Brain pericyte (primary cell): ENCODE measurements around the gene GLT6D1.

Experiments
- DNase-seq: peaks from one replicate; pipeline ENCODE4 v3.0.0-alpha.2; 2012; ENCODE audit warnings: low read depth, low spot score

The GLT6D1 gene

GRCh38 chr9:135608294-135608998 is 30.9 kb downstream of the GLT6D1 start:
- DNase-seq: no peak

DNA sequence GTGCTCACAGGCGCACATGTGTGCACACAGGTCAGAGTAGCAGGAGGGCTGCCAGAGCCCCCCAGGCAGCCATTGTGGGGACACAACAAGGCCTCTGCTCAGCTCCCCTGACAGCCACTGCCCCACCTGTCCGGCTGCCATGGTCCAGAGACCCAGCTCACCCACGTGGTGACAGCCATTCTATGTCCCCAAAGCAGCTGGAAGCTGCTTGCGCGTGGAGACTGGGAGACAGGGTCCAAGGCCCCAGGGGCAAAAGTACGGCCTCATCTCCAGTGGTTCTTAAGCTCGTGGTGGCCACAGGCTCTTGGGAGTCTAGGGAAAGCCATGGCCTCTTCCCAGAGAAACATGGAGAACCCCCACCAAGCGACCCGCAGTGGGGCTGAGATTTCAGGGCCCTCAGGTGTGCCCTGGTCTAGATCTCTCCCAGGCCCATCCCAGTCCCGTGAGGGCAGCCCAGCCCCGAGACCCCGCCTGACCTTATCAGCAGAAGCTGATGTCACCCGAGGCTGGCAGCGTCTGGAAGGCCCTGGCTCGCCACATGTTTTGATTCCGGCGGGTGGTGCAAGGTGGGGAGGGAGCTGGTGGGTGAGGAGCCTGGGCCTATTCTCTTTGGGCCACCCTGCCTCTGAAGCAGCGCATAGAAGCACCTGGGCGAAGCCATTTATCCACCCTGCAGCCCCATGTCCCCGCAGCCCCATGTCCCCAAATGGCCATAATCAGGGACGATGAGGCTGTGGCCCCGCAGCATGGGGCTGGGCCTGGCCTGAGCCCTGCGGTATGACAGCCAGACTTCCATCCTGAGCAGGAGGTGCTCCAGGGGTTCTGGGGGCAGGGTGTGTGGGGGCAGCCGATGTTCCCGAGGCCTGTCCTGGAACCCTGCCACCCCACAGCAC is 31.7 kb downstream of the GLT6D1 start:
- DNase-seq: no peak

DNA sequence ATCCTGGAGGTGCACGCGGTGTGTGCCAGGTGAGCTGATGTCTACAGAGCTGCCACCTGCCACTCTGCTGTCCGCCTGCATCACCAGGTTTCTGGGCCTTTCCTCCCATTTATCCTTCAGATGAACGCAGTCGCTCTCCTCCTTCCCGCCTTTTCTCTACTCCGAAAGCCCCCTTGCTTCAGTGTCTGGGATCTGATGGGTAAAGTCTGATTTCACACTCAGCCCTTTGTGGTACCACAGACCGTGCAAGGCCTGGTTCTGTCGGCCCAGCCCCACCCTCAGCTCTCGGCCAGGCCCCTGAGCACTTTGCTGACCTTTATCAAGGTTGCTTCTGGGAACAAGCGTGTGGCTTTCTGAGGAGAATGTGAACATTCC is 32.5 kb downstream of the GLT6D1 start:
- no peak for DNase-seq

DNA sequence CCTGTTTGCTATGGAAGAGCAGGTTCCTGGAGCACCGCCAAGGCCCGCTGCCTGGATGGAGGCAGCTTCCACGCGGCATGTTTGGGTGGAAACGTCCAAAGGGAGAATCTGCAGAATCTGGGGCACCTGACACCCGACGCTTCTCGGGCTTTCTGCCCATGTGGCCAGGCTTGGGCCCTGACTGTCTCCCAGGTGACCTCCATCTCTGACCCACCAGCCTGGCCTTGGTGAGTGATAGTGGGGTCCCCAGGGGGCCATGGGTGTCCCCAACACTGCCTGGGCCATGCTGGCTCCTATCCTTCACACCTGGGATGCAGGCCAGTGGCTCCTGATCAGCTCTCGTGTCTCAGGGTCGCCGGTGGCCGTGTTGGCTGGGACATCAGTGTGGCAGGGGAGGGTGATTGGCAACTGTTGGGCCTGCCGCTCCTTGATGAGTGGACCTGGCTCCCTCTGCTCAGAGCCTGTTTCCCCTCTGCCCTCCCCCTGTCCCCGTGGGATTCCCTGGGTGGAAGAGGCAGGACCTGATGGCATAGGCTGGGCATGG is 34.0 kb downstream of the GLT6D1 start:
- DNase-seq: no peak

- DNase-seq: no peak
Measured at GRCh38 chr9:135604437-135605237, 34.7 kb downstream of the GLT6D1 start.

DNA sequence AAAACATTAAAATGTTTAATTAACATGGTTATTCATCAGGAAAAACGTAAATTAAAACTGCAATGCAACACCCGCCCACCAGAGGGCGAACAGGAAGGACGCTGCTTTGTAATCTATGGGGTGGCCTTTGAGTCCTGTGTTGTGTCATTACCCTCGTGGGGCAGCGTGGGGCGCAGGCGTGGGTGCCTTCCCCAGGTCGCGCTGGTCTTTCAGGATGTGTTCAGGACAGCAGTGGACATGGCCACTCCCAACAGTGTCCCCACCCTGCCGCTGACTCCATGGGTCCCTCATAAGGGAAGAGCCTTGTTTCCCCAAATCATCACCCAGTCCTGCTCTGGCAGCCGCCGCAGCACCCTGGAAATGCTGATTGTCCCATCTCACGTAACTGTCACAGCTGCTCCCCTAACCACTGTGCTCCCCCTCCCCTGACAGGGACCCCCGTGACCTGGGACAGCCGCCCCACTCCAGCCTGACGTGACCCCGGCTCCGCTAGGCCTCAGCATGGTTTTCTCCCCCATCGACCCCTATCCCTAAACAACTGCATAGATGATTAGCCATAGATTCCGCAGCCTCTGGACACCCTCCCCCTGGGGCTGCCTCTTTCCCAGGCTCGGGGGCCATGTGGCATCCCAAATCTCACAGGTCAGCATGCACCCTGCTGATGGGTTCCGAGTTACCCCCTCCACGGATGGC is 36.4 kb downstream of the GLT6D1 start:
- DNase-seq: no peak

GRCh38 chr9:135601988-135602387 is 37.4 kb downstream of the GLT6D1 start:
- no peak for DNase-seq

DNA sequence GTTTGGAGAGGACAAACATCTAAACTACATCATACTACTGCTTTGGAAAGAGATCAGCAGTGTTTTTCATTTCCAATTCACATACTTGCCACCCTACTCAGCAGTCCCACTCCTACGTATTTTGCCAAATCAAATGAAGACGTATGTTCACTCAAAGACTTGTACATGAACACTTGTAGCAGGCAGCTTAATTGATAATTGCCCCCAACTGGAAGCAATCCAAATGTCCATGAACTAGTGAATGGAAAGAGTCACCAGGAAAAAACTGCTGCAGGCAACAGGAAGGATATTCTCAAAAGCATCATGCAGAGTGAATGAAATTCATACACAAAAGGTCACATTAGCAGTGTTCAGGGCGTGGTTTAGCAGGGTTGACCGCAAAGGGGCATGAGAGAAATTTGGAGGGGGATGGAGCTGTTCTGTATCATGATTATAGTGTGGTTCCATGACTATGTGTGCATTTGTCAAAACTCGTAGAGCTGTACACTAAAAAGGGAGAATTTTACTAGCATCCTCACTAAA is 39.0 kb downstream of the GLT6D1 start:
- no peak for DNase-seq

GRCh38 chr9:135596211-135596610 is 43.1 kb downstream of the GLT6D1 start:
- no peak for DNase-seq

DNA sequence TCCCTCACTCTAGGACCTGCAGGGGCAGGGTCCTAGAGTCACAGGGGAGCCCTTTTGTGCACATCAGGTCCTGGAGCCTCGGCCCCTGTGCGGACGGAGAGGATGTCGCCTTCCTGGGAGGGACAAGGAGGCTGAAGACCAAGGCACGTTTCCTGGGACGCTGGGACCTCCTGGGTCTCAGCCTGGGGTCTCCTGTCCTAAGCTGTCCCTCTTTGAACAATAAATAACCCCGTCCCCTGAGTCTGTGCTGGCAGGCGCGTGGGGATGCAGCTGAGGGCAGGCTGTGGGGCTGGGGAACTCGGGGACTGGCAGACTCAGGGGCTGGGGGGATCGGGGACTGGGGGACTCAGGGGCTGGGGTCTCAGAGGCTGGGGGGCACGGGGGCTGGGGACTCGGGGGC is 46.7 kb downstream of the GLT6D1 start:
- DNase-seq: no peak

DNA sequence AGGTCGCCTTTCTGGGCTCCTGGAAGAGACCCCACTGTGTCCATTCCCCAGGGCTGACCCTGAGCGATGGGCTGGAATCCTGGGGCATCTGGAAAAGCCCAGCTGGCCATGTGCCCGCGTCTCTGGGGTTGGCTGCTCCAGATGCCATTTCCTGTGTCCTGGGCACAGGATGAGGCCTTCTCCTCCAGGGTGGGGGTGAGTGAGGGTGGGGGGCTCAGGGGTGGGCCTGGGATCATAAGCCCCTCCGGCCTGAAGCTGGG is 47.1 kb downstream of the GLT6D1 start:
- no peak for DNase-seq

GRCh38 chr9:135591506-135592330 is 47.6 kb downstream of the GLT6D1 start:
- no peak for DNase-seq

DNA sequence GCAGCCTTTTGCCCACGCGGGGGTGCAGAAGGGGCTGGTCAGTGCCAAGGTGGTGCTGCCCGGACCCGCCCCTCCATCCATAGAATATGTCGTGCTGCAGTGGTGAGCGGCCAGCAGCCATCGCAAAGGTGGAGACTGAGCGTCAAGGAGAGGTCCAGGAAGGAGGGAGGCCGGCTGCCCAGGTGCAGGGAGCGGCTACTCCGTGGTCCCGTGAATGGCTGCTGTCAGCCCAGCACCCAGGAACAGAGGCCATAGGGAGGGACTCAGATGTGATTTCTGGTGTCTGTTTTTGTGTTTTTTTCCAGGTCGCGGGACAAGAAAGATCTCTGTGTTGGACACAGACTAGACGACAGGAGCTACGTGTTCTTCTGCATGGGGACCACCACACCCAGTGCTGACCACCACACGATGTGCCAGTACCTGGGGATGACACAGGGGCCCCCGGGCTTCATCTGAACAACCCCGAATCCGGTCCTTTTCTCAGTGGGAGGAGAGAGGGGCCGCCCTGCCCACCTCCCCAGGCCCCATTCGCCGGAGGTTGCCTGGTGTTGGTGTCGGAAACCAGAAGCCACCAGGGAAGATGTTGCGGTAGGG is 48.8 kb downstream of the GLT6D1 start:
- DNase-seq: no peak

DNA sequence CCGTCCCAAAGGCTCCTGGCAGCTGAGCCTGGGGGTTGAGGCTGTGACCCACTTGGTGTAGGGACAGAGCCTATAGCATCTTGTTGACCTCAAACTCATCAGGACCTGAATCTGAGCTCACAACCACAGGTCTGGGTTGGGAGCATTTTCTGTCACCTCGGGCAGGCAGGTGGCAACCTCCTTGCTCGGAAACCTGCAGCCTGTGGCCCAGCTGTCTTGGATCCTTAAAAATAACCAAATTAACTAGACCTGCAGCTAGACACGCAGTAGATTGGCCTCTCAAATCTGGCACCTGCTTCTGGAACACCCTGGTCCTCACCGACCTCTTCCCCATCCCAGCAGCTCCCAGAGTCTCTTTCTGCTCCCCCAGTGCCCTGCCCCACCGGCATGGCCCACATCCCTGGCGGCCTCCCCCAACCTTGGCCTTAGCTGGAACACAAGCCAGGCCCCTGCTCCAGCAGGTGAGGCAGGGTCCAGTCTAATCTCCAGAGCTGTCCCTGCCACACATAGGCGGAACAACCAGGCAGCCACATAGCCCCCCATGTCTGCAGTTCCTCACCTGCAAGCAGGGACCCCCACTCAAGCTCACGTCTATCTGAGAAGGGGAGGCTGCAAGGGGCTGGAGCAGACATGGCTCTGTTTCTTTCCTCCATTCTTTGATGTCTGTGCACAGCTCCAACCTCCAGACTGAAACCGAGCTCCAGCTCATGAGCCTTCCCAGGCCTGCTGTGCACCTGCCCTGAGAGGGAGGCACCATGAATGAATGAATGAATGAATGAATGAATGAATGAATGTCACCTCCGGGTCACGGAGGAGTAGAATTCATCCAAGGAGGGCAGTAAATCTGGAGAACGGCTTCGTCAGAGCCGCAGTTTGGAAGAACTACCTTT is 49.5 kb downstream of the GLT6D1 start:
- DNase-seq: no peak

GRCh38 chr9:135588886-135589595 is 50.3 kb downstream of the GLT6D1 start:
- DNase-seq: no peak

DNA sequence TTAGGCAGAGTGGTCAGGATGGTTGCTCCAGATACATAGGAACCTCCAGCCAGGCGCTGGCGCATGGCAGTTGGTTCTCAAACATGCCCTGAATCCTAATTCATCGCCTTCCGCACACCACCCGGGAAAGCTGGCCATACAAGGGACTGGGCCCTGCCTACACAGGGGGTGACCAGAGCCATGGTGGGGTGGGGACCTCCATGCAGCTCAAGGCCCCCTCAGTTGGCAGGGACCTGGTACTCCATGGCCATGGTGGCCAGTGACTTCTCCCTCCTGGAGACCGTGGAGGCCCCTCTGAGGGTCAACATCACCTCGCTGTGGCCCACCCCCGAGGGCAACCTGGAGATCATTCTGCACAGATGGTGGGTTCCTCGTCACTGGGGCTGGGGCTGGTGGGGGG is 51.0 kb downstream of the GLT6D1 start:
- no peak for DNase-seq

DNA sequence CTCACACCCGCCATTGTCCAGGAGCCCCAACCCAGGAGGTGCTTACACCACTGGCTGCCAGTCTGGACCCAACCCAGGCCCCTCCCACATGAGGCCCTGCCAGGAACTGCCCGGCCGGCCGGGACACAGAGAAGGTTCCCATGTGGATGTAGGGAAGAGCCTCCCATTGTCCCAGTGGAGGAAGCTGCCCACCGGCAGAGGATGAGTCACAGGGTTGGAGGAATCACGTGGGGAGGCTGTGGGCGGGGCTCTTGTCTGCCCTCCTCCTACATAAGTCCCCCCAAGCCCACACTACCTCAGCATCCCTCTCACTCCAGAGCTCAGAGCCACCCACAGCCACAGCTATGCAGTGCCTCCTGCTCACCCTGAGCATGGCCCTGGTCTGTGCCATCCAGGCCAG is 51.7 kb downstream of the GLT6D1 start:
- DNase-seq: no peak

- DNase-seq: no peak
Measured at GRCh38 chr9:135586601-135587109, 52.7 kb downstream of the GLT6D1 start.
